GM18511 (cell line): Measurements from ENCODE around the gene PTPRN2.

Source experiments
- ATAC-seq: cut with Tn5 transposase; IDR thresholded peaks from one replicate; pipeline ENCODE4 v1.9.1; 2021; ENCODE audit warnings: mild to moderate bottlenecking, moderate library complexity; ENCODE audit not compliant: unreplicated experiment

The PTPRN2 gene

DNA sequence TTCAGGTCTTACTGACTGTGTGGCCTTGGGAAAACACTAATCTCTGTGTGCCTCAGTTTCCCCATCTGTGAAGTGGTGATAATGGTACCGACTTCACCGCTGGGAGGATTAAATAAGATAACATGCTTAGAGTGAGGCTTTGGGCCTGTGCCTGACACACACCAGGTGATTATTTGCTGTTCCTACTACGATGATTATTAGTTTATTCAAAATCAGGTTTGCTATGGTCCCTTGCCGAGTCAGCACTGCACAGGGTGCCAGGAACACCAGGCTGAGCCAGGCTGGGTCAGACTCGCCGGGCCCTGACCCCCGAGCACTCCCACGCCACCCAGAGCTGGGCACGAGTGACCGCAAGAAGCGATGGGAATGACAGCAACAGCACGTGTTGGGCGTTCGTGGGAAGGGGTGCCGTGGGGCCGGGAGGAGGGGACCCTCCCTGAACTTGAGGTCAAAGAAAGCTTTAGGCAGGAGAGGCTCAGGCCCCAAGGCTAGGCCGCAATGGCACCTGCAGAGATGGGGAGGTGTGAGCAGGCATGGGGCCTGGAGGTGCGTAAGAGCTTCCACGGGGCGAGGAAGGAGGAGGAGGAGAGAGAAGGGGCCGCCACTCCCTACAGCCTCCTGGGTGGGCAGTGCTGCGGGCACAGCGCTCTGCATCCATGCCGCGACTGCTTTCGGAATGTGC is 925.4 kb downstream of the PTPRN2 start:
- ATAC-seq: no peak

DNA sequence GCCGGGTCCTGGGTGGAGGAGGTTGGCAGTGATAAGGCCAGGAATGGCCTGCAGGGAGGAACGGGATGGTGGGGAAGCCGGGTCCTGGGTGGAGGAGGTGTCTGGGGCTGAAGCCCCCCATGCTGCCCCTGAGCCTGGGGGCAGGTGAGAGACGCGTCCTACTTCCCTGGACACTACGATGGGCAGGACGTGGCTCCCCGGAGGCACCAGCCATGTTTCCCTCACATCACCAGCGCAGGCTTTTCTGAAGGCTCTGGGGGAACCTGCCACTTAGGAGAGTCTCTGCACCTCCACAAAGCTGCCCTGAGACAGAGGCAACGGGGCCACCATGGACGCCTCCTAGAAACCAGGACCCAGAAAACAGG is 926.0 kb downstream of the PTPRN2 start:
- no peak for ATAC-seq

DNA sequence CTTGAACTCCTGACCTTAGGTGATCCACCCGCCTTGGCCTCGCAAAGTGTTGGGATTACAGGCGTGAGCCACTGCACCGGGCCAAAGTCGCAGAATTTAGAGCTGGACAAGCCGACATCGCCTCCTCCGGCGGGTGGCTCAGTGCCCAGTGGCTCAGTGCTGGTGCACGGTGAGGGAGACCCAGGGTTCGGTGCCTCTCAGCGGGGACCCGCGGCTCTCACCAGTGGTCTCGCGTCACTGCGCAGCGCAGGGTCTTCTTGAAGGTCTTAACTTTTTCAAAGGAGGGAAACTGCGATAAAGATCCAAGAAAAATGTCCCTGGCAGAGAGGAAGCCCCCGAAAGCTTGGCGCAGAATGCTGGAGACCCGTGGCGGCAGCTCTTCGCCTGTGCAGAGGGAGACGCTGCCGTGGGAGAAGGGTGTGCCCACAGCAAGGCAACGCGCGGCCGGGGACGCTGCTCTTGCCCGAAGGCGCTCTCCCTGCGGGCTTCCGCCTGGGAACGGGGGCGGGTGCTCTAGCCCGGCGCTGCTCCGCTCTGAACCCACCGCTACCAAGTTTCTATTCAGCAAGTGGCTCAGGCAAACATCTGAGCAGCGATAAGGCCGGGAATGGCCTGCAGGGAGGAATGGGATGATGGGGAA is 926.5 kb downstream of the PTPRN2 start:
- ATAC-seq: no peak

DNA sequence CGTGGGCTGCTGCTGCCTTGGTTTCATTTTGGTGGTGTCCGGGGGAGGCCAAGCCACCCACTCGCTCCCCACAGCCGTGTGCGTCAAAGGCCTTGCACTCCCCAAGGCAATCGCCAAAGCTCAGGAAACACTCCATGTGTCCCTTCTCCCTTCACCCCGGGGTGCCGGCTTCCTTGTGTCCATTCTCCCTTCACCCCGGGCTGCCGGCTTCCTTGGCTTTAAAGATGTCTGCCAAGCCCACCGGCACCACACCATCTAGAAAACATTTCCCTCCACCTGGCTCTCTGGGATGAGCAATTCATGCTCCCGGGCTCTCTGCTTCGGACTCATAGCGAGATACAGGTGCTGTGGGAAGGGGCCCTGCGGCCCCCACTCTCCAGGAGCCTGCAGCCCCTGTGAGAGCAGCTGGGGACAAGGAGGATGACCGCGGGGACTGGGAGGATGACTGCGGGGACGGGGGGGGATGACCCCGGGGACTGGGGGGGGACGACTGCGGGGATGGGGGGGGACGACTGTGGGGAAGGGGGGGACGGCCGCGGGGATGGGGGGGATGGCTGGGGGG is 928.7 kb downstream of the PTPRN2 start:
- no peak for ATAC-seq

DNA sequence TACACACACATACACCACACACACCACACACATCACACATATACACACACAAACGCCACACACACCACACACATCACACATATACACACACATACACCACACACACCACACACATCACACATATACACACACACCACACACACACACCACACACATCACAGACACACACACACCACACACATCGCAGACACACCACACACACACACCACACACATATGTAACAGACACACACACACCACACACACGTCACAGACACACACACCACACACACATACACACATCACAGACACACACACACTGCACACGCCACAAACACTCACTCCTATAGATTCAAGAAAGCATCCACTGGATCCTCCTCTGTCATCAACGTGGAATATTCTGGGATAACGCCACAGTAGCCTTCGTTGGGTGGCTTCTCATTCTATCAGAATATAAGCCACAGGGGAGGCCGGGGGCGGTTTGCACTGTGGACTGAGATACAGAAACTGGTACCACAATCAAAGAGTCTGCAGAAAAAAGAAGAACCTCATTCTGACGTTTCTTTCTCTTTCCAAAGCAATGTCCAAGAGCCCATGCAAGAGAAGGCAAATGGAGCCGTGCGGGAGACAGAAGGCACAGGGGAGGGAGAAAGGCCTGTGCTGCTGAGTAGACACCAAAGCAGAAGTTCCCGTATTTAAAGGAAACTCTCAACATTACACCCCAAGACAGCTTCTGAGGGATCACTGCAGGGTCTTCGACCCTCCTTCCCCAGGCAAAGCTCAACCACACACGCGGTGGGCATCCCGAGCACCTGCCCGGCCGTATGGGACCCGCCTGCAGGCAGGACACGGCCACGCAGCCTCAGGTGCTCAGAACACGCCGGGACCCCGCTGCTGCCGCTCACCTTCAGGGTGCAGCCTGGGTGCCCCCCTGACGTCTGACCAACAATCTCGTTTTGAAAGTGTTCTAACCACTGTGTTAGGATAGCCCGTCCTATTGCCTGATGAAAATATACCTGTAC is 929.6 kb downstream of the PTPRN2 start:
- ATAC-seq: no peak

DNA sequence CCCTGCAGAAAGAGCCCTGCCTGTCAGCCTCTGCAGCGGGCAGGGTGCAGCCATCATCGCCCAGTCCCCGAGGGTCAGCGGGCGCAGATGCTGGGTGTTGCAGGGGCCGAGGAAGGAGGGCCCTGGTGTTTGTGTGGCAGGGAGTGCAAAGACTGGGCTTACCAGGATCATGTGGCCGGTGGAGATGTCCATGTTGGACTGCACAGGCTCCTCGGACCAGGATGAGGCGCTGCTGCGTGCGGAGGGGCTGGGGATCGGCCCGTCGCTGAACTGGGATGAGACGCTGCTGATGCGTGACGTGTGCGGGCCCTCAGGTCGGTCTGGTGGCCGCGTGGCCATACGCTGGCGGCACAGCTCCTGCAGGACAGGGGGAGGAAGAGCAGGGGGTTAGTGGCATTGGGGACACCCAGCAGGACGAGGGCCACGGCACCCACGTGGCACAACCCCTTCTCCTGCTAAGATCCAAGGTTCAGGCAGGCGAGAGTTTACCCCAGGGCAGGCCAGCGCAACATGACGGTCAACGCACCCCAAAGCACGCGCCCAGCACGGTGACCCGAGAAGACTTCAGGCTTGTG is 931.3 kb downstream of the PTPRN2 start:
- ATAC-seq: no peak

DNA sequence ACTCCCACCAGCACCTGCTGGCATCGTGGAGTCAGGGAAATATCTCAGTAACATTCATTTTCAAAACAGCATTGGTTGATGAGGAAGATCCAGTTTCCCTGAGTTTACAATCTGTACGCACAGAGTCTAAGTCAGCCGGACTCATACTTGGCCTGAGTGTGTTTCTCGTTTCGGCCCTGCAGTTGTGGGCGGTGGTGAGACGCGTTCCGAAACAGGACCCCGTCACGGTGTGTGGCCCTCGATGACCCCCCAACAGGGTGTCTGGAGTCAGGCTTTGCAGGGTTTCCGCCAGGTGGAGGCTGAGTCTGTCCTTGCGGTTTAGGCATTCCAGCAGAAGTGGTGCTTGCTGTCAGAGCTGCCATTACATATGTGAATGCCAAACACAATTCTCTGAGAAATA is 933.3 kb downstream of the PTPRN2 start:
- no peak for ATAC-seq

DNA sequence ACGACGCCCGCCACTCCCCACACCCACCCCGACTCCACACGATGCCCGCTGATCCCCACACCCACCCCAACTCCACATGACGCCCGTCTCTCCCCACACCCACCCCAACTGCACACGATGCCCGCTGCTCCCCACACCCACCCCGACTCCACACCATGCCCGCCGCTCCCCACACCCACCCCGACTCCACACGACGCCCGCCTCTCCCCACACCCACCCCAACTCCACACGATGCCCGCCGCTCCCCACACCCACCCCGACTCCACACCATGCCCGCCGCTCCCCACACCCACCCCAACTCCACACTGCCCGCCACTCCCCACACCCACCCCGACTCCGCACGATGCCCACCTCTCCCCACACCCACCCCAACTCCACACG is 933.8 kb downstream of the PTPRN2 start:
- ATAC-seq: no peak

DNA sequence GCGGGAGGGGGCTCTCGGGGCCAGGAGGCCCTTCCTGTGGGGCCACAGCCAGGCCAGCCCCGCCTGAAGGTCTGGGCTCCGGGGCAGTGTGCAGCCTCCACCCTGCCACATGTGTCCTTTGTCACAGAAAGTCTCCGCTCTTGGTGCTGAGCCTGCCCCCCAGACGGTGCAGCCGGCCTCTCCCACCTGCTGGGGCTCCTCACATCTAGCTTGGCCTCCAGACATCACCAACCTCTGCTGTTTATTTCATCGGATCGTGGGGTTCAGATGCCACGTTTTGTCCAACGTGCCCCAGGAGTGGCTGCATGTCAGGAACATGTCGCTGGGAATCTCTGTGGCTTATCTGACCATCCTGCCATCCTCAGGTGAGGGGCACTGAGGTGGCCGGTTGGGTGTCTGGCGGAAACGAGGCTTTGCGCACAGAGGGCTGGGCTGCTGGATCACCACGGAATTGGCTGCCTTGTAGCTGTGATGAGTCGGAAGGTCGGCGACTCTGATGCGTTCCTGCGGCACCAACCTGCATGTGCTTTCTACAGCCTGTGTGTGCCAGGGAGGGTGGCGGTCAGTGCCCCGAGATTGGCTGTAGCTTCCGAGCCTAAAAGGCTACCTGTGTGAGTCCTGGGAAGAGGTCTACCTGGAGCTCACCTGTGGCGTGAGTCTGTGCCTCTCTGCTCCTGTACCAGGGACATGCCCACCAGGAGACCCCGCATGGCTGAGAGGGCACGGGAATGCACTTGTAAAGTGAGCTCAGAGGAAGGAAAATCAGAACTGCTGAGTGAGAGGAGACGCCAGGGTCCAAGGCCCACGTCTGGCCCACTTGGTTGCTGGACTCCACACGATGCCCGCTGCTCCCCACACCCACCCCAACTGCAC is 934.4 kb downstream of the PTPRN2 start:
- ATAC-seq: no peak

DNA sequence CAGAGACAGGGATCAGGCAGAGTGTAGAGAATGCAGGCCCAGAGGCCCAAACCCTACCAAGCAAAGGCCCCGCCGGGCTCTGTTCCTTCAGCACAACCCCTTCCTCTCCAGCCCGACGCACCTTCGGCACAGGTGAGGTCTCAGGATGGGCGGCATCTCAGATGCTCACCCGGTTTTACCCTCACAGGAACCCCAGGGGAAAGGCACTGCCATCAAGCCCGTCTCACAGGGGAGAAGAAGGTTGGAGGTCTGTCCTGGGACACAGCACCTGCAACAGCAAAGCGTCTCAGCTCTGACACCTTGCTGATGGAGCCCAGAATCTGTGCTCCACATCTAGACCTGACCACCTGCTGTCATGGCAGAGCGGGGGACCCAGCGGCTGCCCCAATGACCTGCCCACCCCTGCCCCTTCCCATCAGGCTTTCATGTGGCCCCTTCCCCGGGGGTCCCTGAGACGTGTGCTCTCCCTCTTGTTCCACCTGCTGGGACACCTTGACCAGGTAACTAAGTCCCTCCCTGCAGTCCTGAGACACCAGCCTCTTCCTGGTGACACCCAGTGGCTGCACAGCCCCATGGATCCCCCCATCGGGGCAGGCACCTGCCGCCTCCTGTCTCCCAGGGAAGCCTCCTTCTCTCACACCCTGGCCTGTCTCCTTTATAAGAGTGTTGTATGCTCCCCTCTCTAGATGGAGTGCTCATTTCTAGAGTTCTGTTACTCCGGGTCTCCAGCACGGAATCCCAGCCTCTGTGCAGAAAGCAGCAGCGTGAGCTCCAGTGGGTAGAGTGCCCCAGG is 935.3 kb downstream of the PTPRN2 start:
- no peak for ATAC-seq

DNA sequence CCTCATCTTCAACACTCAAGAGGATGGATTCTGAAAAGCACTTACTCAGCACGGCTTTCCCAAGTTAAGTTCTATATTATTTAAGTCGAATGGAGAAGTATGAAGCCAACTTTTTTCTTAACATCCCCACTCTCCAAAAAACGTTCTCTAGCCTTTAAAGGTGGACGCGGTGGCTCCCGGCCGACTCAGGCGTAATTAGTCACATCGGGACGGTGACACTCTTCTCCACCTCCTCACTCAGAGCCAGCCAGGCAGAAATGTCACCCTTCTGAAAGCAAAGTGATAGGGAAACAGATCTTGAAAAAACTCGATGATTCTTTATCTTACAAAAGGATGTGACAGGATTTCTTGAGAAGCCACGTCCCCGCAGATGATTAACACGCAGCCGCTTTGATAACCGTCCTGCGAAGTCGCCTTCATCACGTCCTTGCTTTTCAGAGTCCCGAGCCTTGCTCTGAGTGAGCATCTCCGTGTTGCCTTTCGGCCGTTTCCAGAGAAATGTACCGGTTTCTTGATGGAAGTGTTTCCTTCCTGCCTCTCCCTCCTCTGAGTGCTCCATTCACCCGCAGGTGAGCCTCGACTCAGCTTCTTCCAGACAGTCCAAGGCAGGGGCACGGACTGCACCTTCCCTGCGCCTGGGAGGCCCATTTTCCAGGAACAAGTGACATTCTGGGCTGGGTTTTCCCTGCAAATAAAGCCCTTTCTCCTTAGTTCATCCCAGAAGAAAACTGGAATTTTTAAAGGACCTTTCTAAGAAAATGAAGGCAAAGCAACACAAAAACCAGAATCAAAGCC is 936.1 kb downstream of the PTPRN2 start:
- no peak for ATAC-seq

DNA sequence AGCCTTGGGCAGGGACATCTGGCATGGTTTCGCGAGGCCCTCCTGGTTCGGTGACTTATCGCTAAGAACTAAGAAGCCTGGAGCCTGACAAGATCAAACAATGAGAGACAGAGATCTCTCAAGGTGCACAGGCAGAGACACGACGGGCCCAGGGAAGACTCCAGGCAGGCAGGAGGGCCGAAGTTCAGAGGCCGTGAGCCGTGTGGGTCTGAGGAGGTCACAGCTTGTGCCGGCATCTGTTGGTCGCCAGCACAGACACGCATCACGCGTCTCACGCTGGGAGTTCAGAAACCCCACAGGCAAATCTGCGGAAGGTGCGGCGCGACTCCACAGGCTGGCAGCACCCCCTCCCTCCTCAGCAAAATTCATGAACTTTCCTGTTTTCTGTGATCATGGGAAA is 936.8 kb downstream of the PTPRN2 start:
- ATAC-seq: no peak

DNA sequence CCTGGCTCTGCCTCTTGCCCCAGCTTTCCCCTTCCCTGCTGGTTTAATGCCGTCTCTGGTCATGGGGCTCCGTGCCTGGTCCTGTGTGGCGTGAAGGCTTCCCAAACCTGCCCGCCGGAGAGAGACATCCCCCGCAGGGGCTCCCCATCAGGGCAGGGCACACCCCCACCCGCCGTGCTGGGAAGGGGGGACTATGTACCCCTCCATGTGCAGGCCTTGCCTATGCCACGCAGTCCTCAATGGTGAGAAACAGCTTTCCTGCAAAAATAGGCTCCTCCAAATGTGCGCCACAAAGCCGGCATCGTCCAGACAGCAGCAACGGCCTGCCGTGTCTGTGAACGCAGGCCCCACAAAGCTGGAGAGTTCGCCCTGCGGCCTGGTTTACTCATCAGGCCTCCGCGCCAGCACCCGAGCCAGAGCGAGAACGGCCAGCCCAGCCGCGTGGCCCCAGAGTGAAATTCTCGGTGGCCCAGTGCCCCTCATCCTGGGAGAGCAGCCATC is 937.4 kb downstream of the PTPRN2 start:
- ATAC-seq: no peak

DNA sequence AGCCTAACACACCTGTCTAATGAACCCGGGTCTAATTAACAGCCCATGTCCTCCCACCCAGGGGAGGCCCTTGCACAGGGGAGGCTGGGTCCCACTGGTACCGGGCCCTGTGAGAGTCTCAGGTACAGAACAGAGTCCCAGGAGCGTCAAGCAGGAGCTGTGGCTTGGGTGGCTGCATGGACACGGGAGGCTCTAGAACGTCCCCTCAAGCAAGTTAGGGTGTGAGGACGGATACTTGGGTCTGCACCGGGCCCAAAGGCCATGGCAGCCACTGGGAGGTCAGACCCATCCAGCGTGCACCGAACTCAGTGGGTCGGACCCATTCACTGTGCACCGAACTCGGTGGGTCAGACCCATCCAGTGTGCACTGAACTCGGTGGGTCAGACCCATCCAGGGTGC is 941.1 kb downstream of the PTPRN2 start:
- ATAC-seq: no peak

DNA sequence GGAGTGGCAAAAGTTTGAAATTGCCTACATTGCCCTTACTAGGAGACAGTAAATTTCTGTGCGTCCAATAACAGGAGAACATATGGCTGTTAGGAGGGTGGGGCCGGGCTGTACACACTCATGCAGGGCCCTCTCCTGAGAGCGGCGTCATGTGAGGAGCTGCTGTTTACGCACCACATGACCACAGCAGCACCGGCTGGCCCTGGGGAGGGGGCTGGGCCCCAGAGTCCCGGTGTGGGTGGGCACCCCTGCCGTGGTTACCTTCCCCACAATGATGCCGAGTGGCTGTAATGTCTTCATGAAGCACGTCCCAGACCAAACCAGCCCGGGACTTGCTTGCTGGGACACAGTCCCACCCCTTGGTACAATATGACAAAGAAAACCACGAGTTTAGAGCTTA is 942.1 kb downstream of the PTPRN2 start:
- no peak for ATAC-seq

DNA sequence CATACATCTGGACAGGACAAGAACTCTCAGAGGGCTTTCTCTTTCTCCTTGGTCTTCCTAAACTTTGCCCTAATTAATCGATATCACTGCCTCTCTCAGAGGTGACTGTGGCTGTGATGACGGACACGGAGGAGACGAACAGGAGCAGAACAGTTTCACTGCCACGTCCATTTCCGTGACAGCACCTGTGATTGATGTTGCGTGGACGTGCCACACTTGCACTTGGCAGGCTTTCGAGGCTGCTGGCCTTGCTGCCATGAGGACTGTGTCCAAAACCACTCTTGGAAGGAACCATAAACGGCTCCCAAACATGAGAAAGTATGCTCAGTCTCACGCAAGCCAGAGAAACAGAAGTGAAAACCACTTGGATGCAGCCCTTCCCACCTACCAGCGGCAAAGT is 942.7 kb downstream of the PTPRN2 start:
- no peak for ATAC-seq

DNA sequence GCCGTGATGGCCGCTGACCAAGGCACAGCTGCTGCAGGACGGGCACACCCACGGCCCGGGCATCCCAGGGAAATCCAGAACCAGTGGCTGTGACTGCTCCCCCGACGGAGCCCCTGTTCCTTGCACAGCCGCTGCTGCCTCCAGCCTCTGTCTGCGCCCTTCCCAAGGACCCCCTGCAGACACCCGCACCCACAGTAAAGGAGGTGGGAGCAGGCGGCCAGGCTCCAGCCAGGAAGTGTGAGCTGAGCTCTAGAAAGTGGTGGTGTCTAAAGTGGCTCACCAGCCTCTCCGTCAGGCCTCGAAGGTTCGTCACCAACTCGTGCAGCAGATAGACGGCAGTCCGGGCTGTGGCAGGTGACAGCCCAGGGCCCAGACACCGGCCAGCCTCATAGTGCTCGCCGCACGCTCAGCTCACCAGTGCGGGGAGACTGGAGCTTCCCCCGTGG is 944.1 kb downstream of the PTPRN2 start:
- no peak for ATAC-seq

DNA sequence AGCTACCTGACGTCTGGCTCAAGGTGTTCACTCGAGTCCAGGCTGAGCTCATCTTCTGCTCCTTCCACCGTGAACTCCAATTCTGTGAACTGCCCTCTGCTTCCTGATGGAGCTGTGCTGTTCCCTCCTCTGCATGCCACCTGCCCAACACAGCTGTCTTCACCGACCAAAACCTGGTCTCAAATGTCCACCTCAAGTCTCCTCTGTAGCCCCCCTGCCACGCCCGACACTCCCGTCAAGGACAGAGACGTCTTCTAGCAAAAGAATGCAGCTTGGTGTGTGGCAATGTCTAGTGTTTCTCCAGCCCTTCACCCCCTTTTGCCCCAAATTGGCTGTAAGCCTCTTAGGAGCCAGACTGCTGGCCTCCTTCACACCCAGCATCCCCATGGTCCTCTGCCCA is 945.8 kb downstream of the PTPRN2 start:
- ATAC-seq: no peak
